ENCODE results near the gene CCDC8. TPM values are rescaled to one million over a fixed set of nuclear protein-coding genes. Genes with fewer than 3 reads are reported as not detected.

CCDC8 gene
- total and polyA plus RNA-seq, 4 donors: 9.6 to 25.7 (median 14.9) TPM

GRCh38 chr19:46411088-46411924, 2.1 kb downstream of the CCDC8 start:
- H3K4me3 ChIP-seq (ENCODE audit: low read length in 2 of 2): peak overlapping the region; percentile 43
- intact Hi-C loops (cut with DNase I): no loop called here
- H3K4me1 ChIP-seq (ENCODE audit: control insufficient read depth in 1 of 2, insufficient read depth in 2 of 2, low read length in 2 of 2): no peaks in the 10 kb centered on the region
- H3K27me3 ChIP-seq (ENCODE audit: control insufficient read depth in 1 of 2, insufficient read depth in 2 of 2, low read length in 1 of 2): no peaks in the 10 kb centered on the region
- 10 to 13% methylated on average over 13 of the region's 13 CpGs for WGBS, 2 donors
- H3K9me3 ChIP-seq (ENCODE audit: control insufficient read depth, low read length): no peaks in the 10 kb centered on the region
- DNase-seq (no peak), ATAC-seq (ENCODE audit: low FRiP score) (no peak)
- no peaks in the 10 kb centered on the region for H3K36me3 ChIP-seq (ENCODE audit: control insufficient read depth in 1 of 2, insufficient read depth in 2 of 2, low read length in 1 of 2)
- H3K27ac ChIP-seq (ENCODE audit: low read depth in 1 of 2, low read length in 2 of 2): peak overlapping the region in 1 of 2 donors; percentile 13

GRCh38 chr19:46410205-46411087, 2.9 kb downstream of the CCDC8 start:
- WGBS, 2 donors: 57 to 59% methylated on average over 13 of the region's 13 CpGs

GRCh38 chr19:46409191-46409590, 4.2 kb downstream of the CCDC8 start:
- peak in 1 of 2 donors; percentile 27 for DNase-seq
- Histone ChIP-seq H3K4me3 (ENCODE audit: low read length in 2 of 2) (no peak overlapping the region), H3K4me1 (ENCODE audit: control insufficient read depth in 1 of 2, insufficient read depth in 2 of 2, low read length in 2 of 2) (no peaks in the 10 kb centered on the region), H3K36me3 (ENCODE audit: control insufficient read depth in 1 of 2, insufficient read depth in 2 of 2, low read length in 1 of 2) (no peaks in the 10 kb centered on the region), H3K9me3 (ENCODE audit: control insufficient read depth, low read length) (no peaks in the 10 kb centered on the region), H3K27ac (ENCODE audit: low read depth in 1 of 2, low read length in 2 of 2) (peak overlapping the region in 1 of 2 donors; percentile 14), H3K27me3 (ENCODE audit: control insufficient read depth in 1 of 2, insufficient read depth in 2 of 2, low read length in 1 of 2) (no peaks in the 10 kb centered on the region)
- intact Hi-C loops (cut with DNase I): no loop called here
- 58 to 72% methylated on average over 3 of the region's 3 CpGs for WGBS, 2 donors
- ATAC-seq (ENCODE audit: low FRiP score): no peak

More at GRCh38 chr19:46410205-46411087, 2.9 kb downstream of the CCDC8 start:
- intact Hi-C loops (cut with DNase I): no loop called here
- DNase-seq (no peak), ATAC-seq (ENCODE audit: low FRiP score) (no peak)
- Histone ChIP-seq H3K4me1 (ENCODE audit: control insufficient read depth in 1 of 2, insufficient read depth in 2 of 2, low read length in 2 of 2) (no peaks in the 10 kb centered on the region), H3K4me3 (ENCODE audit: low read length in 2 of 2) (no peak overlapping the region), H3K9me3 (ENCODE audit: control insufficient read depth, low read length) (no peaks in the 10 kb centered on the region), H3K27me3 (ENCODE audit: control insufficient read depth in 1 of 2, insufficient read depth in 2 of 2, low read length in 1 of 2) (no peaks in the 10 kb centered on the region), H3K36me3 (ENCODE audit: control insufficient read depth in 1 of 2, insufficient read depth in 2 of 2, low read length in 1 of 2) (no peaks in the 10 kb centered on the region), H3K27ac (ENCODE audit: low read depth in 1 of 2, low read length in 2 of 2) (no peak overlapping the region)

GRCh38 chr19:46408664-46409039, 4.7 kb downstream of the CCDC8 start:
- Histone ChIP-seq H3K4me3 (ENCODE audit: low read length in 2 of 2) (no peak overlapping the region), H3K4me1 (ENCODE audit: control insufficient read depth in 1 of 2, insufficient read depth in 2 of 2, low read length in 2 of 2) (no peaks in the 10 kb centered on the region), H3K27ac (ENCODE audit: low read depth in 1 of 2, low read length in 2 of 2) (peak overlapping the region in 1 of 2 donors; percentile 0), H3K36me3 (ENCODE audit: control insufficient read depth in 1 of 2, insufficient read depth in 2 of 2, low read length in 1 of 2) (no peaks in the 10 kb centered on the region), H3K27me3 (ENCODE audit: control insufficient read depth in 1 of 2, insufficient read depth in 2 of 2, low read length in 1 of 2) (no peaks in the 10 kb centered on the region), H3K9me3 (ENCODE audit: control insufficient read depth, low read length) (no peaks in the 10 kb centered on the region)
- intact Hi-C loops (cut with DNase I): no loop called here
- WGBS, 2 donors: 1 to 3% methylated on average over 11 of the region's 11 CpGs
- peak; percentile 87 to 90 for DNase-seq
- peak; percentile 53 for ATAC-seq (ENCODE audit: low FRiP score)

- no peaks in the 10 kb centered on the region for H3K4me1 ChIP-seq (ENCODE audit: control insufficient read depth in 1 of 2, insufficient read depth in 2 of 2, low read length in 2 of 2)
- WGBS, 2 donors: 11 to 14% methylated on average over 21 to 23 of the region's 23 CpGs
- DNase-seq (peak in 1 of 2 donors; percentile 38), ATAC-seq (ENCODE audit: low FRiP score) (no peak)
- peak overlapping the region in 1 of 2 donors; percentile 7 for H3K27ac ChIP-seq (ENCODE audit: low read depth in 1 of 2, low read length in 2 of 2)
- no peaks in the 10 kb centered on the region for H3K36me3 ChIP-seq (ENCODE audit: control insufficient read depth in 1 of 2, insufficient read depth in 2 of 2, low read length in 1 of 2)
- no peak overlapping the region for H3K4me3 ChIP-seq (ENCODE audit: low read length in 2 of 2)
- intact Hi-C loops (cut with DNase I): no loop called here
- H3K9me3 ChIP-seq (ENCODE audit: control insufficient read depth, low read length): no peaks in the 10 kb centered on the region
- H3K27me3 ChIP-seq (ENCODE audit: control insufficient read depth in 1 of 2, insufficient read depth in 2 of 2, low read length in 1 of 2): no peaks in the 10 kb centered on the region
Measured at GRCh38 chr19:46407856-46408663, 5.3 kb downstream of the CCDC8 start.

GRCh38 chr19:46406976-46407375, 6.4 kb downstream of the CCDC8 start:
- no peak overlapping the region for H3K4me3 ChIP-seq (ENCODE audit: low read length in 2 of 2)
- H3K27me3 ChIP-seq (ENCODE audit: control insufficient read depth in 1 of 2, insufficient read depth in 2 of 2, low read length in 1 of 2): no peaks in the 10 kb centered on the region
- no peaks in the 10 kb centered on the region for H3K4me1 ChIP-seq (ENCODE audit: control insufficient read depth in 1 of 2, insufficient read depth in 2 of 2, low read length in 2 of 2)
- intact Hi-C loops (cut with DNase I): no loop called here
- ATAC-seq (ENCODE audit: low FRiP score) (no peak), DNase-seq (peak in 1 of 2 donors; percentile 17)
- no peak overlapping the region for H3K27ac ChIP-seq (ENCODE audit: low read depth in 1 of 2, low read length in 2 of 2)
- no peaks in the 10 kb centered on the region for H3K36me3 ChIP-seq (ENCODE audit: control insufficient read depth in 1 of 2, insufficient read depth in 2 of 2, low read length in 1 of 2)
- no peaks in the 10 kb centered on the region for H3K9me3 ChIP-seq (ENCODE audit: control insufficient read depth, low read length)
- 22 to 24% methylated on average over 6 of the region's 6 CpGs for WGBS, 2 donors

- 11 to 12% methylated on average over 40 to 41 of the region's 41 CpGs for WGBS, 2 donors
- H3K4me3 ChIP-seq (ENCODE audit: low read length in 2 of 2): no peak overlapping the region
- no peaks in the 10 kb centered on the region for H3K4me1 ChIP-seq (ENCODE audit: control insufficient read depth in 1 of 2, insufficient read depth in 2 of 2, low read length in 2 of 2)
- no peaks in the 10 kb centered on the region for H3K36me3 ChIP-seq (ENCODE audit: control insufficient read depth in 1 of 2, insufficient read depth in 2 of 2, low read length in 1 of 2)
- H3K27me3 ChIP-seq (ENCODE audit: control insufficient read depth in 1 of 2, insufficient read depth in 2 of 2, low read length in 1 of 2): no peaks in the 10 kb centered on the region
- ATAC-seq (ENCODE audit: low FRiP score) (peak; percentile 31), DNase-seq (peak; percentile 54 to 76)
- peak overlapping the region in 1 of 2 donors; percentile 86 for H3K27ac ChIP-seq (ENCODE audit: low read depth in 1 of 2, low read length in 2 of 2)
- no peaks in the 10 kb centered on the region for H3K9me3 ChIP-seq (ENCODE audit: control insufficient read depth, low read length)
- intact Hi-C loops (cut with DNase I): no loop called here
Measured at GRCh38 chr19:46404753-46405468, 8.5 kb downstream of the CCDC8 start.
